HG02973 (cell line): Measurements from ENCODE around the gene ZPBP2.
A peak's percentile ranks its signal among the peaks of the same experiment; 100 is the strongest.
"Not testable (repeated sequence)": the region's sequence is repeated elsewhere in the genome, so short reads cannot be mapped to it uniquely, and the experiment has no call there.

ENCODE experiments used
- ATAC-seq: cut with Tn5 transposase; IDR thresholded peaks from one replicate; pipeline ENCODE4 v1.9.1; 2021; ENCODE audit warnings: moderate library complexity; ENCODE audit not compliant: unreplicated experiment

Gene ZPBP2

DNA sequence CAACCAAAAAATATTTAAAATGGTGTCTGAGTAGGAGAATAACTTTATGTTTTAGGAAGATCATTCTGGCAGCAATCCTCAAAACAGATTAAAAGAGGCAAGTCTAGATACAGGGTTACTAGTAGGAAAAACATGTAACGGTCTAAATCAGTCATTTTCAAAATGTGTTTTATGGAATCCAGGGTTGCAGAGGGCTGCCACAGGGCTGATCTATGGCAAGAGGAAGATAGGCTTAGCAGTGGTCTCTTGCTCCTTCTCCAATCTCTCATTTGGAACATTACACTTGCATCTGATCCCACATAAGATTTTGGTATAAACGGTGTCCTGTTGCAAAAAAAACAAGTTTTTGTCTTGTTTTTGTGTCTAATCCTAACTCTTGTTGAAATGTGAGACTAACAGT, 13.1 kb upstream of the ZPBP2 start:
- ATAC-seq = no peak

DNA sequence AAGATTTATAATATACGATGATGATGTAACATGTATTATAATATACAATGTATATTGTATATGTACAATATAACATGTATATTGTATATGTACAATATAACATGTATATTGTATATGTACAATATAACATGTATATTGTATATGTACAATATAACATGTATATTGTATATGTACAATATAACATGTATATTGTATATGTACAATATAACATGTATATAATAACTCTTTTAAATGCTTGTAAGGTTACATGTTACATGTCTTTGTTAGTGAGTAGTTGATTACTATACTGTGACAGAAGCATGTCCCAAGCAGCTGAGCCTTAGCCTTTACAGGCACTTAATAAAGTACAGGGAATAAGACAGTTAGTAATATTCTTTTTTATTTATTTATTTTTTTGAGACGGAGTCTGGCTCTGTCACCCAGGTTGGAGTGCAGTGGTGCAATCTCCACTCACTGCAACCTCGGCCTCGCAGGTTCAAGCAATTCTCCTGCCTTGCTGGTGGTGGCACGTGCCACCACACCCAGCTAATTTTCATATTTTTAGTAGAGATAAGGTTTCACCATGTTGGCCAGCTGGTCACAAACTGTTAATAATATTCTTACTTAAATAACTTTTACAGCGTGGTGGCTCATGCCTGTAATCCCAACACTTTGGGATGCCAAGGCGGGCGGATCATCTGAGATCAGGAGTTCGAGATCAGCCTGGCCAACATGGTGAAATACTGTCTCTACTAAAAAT, 11.9 kb upstream of the ZPBP2 start:
- ATAC-seq = not testable (repeated sequence)

DNA sequence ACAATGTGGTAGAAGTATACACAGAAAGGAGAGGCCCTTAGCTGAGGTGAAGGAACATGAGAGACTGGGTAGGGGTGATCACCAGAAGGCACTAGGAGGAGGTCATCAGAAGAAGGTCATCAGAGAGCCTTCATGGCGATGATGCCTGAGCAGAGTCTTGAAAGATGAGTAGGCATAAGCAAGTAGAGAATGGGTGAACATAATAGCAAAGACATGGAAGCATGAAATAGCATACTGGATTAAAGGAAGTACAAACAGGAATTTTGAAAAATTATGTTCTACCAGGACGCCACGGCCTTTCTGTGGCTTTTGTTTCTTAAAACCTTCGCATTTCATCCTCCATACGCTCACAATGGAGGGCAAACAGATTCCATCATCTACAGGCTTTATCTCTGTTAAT, 6.8 kb upstream of the ZPBP2 start:
- ATAC-seq = no peak

DNA sequence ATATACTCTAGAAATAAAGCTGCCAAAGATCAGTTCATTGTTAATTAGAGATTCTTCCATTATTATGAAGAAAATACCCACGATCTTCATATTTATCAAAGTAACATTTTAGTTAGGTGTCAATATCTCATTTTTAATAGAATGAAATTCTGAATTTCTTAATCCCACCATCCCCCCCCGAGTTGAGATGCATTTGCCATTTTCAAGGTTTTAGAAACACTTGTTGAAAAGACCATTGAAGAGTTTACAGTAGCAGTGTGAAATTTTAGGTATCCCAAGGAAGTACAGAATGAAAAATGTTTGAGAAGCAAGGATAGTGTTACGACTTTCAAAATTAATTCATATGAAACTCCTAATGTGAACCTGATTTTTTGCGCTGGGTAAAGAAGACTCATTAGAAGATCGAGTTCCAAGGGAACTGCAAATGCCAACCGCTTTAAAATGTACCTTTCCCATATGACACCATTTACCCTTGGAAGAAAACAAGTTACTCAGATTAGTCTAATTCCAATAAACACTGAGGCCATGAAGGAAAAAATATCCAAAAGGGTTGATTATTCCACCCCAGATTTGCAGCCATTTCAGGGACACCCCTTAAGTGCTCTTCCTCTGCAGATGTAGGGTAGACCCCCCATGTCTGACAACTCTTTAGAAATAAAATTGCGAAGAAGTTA, 4.6 kb upstream of the ZPBP2 start:
- ATAC-seq = no peak

DNA sequence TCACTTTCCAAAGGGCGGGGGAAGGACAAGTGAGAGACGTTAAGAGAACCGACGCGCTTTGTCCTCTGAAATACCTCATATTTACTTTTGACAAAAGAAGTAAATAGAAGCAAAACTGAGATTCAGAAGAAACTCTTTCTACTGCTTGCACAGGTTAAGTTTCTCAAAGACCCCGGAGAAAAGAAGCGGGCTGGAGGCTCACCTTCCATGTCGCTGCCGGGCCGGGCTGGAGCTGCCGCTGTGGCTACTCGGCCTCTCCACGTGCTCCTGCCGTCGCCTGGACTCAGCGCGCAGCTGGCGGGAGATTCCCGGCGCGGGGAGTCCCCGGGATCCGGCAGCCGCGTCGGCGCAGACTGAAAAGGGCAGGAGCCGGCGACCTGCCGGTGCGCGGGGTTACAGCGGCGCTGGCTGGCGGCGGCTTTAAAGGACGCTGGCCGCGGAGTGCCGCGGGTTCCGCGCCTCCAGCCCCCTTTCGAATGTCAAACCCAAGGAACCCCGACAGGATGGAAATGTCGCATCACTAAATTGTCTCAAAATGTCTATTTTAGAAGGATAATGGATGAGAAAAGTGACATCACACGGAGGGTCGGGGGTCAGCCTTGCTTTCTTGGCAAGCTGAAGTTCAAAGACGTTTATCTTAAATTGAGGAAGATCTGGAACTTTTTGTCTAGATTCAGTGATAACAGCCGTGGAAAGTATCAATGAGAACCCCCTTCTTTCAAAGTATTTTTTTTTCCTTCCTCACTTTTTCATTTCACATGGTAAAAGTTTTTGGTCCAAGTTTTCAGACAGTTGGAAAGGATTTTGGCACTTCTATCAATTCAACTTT, 3.9 kb upstream of the ZPBP2 start, which contains the start of gene IKZF3:
Gene IKZF3, minus strand, starts transcription at position 395 of the 829 bp plus-strand sequence. Its CDS starts 186 bp downstream, at position 209.
- peak; percentile 21 for ATAC-seq

DNA sequence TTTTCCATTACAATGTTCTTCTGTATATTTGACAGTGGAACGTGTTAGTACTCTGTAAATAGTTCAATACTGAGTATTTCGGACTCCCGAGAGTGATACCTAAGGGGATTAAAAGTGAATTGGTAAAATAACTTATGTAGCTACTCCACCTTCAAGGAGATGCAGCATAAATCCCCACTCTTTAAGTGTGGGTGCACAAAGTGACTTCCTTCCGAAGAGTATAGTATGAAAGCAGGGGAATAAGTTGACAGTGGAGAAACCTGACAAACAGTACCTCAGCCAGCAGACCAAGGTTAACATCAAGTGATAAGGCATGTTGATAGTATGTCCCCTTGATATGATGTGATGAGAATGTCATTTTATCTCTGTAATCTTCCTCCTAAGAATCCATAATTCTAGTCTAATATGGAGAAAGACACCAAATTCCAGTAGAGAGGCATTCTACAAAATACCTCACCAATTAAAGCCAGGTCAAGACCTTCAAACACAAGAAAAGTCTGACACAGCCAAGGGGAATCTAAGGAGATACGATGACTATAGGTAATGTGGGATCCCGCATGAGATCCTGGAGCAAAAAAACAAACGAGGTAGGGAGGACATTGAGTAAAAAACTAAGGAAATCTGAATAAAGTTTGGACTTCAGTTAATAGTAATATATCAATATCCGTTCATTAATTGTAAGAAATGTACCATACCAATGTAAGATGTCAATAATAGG, 1.8 kb upstream of the ZPBP2 start:
- no peak for ATAC-seq

DNA sequence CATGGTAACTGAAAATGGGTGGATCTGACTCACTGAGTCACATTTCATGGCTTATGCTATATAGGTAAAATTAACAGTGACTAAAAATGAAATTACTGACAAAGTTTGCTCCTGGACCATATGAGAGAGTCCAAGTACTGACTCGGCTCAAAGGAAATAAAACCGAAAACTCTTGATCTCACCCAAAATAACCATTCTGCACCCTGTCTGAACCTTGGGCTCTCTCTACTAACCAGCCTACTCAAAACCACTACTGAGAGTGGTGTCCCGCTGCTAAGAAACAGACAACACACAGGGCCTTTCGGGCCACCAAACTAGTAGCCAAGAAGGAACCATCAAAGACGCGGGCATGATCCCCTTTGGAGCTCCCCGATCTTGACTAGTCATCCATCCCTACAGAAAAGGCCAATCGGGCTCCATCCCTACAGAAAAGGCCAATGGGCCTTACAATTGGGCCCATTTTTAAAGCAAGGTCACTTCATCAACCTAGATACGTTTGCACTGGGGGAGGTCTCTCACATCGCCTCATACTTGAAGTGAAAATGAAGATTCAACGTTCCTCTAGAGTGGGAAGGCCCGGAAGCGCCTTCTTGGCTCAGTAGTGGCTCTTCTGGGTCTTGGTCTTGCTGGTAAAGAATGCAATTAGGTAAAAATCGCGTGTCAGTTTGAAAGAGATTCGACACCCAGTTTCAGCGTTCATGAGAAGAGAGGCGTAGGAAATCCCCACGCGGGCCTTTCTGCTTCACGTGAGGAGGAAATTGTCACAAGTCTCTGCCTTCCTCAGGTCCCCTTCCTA, 720 bp upstream of the ZPBP2 start:
- peak; percentile 48 for ATAC-seq

DNA sequence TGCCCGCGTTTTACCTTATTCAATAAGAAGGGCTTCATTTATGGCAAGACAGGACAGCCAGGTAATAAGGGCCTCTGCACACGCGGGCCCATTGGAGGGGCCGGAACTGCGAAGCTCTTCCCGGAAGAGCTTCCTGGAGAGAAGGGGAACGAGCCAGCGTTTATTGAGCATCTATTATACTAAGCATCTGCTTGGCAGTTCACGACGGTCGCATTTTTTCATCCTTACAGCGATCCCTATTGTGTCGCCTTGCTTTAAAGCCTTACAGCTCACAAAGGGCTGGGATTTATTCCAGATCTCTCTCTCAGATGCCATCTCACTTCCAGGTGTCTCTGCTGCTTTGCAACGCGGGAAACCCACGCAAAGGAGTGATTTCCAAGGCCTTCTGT, 546 bp downstream of the ZPBP2 start:
- ATAC-seq = no peak

DNA sequence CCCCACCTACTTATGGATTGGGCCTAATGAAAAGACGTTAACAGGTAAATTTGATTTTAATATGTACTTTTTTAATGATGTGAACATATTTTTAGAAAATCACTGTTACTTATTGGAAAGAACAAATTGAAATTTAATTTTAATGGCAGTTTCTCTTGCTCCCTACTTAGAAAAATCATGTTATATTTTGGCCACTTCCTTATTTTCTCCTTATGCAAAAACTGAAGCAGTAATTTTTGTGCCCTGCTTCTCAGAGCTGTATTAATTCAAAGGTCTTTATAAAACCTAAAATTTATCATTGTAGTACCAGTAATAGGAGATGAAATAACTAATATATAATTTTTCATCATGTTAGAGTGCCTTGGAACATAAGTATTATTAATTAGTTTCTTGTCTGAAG, 2.8 kb downstream of the ZPBP2 start:
- ATAC-seq = no peak

DNA sequence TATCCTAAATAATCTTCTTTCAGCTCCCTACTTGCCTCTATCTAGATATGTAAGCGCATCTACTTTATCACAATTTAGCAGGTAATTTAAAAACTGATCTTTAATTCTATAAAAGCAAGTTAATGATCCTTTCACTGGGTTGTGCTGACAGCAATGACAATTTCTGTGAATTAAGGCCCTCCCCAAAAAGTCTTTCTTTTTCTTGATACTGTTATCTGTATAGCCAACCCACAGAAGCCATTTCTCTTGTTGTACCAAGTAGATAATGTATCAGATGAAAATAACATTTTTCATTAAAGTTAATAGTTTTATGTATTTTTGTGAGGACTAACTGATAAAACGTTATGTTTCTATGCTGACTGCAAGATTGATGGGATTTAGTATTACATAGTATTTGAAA, 3.8 kb downstream of the ZPBP2 start:
- ATAC-seq = no peak

DNA sequence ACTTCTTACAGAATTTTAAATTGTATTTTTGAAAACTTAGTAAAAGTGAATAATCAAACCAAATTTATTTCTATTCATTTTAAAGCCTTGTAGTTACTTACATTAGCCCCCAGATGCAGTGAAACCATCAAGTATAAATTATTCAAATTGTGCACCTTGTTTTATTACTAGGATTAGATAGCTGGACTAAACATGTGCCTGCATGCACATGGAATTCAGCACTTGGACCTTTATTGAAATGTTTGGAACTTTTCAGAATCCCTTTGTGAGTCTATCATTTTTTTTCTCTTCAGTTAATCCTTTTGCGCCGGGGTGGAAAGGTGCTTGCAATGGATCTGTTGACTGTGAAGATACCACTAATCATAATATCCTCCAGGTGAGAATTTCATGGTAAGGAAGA, 4.7 kb downstream of the ZPBP2 start:
- ATAC-seq = no peak

DNA sequence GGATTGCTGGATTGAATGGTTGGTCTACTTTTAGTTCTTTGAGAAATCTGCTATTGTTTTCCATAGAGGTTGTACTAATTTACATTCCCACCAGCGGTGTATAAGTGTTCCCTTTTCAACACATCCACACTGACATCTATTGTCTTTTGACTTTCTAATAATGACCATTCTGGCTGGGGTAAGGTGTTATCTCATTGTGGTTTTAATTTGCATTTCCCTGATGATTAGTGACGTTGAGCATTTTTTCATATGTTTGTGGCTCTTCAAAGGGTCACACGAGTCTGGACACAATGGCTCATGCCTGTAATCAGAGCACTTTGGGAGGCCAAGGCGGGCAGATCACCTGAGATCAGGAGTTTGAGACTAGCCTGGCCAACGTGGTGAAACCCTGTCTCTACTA, 18.1 kb downstream of the ZPBP2 start:
- ATAC-seq = not testable (repeated sequence)

DNA sequence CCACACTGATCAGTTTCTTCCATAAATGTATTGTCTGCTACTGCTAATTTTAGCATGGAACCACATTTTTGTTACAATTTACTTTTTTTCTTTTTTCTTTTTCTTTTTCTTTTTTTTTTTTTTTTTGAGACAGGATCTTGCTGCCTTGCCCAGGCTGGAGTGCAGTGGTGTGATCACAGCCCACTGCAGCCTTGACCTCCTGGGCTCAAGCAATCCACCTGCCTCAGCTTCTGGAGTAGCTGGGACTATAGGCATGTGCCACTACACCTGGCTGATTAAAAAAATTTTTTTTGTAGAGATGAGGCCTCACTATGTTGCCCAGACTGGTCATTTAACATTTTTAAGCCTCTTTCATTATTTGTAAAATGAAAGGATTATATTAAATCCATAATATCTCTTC, 19.1 kb downstream of the ZPBP2 start:
- no peak for ATAC-seq

DNA sequence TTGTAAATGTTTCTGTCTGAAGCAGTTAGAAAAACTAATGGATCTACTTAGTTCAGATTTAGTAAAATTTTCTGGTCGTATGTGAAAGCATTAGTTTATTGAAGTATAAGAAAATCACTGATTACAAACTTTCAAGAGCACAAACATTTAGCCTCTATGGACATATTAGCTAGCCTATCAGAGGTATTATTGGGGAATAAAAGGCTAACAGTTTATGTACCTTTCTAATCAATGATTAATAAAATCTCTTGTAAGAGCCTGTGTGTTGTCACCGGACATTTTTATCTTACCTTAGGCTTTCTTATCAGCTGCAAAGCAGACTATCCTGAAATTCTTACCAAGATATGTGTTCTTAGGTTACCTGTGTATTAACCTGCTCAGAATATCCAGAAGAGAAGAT, 21.2 kb downstream of the ZPBP2 start:
- ATAC-seq = no peak

DNA sequence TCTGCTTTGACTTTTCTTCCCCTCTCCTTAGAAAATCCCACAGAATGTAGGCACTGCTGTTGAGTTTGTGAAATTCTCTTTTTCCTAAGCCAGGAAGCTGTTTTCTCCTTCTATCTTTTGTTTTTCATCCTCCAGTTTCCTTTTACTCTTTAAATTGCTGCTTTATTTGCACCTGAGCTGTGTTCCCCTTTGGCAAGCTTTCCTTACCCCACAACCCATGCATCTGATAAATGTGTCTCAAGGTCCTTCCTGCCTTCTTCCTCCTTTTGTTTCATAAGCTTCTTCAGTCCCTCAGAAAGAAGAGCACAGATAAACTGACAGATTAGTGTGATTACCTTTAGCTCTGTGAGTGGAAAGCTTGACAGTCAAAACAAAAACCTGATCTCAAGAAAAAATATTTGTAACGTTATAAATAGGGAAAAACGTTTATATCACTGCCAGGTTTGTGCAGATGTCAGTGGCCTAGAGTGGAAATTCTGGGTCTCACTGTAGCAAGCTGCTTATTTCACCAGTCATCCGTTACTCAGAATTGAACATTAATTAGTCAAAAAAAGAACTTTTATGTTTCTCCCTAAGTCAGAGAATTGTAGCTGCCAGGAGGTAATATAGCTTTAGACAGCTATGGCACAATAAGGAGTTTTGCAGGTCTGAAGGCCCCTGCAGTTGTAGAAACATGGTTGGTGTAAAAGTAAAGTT, 26.8 kb downstream of the ZPBP2 start:
- ATAC-seq = no peak

DNA sequence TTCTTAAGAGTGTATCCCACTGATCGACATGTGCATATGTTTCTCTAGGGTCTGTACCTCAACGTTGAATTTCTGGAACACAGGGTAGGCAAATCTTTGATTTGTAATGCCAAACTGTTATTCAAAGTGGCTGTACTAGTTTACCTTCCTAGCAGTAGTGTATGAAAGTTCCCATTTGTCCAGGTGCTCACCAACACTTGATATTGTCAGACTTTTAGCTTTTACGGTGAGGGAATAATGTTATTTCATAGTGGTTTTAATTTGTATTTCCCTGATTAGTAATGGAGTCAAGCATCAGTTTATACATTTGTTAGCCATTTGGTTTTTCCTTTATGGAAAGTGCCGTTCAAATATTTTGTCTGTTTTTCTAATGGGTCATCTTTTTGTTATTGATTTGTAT, 30.1 kb downstream of the ZPBP2 start:
- no peak for ATAC-seq

DNA sequence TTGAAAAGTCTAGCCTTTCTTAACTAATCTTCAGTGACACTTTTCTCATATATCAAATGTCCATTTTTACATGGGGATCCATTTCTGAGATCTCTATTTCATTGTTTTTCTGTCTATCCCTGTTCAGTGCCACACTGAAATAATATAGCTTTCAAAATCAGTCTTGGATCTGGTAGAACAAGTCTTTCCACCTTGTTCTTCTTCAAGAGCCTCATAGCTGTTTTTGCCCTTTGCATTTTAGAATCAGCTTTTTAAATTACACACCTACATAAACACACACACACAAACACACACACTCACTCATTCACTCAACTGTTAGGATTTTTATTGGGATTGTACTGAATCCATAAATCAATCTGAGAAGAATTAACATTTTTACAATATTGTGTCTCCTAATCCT, 31.2 kb downstream of the ZPBP2 start:
- ATAC-seq = no peak

DNA sequence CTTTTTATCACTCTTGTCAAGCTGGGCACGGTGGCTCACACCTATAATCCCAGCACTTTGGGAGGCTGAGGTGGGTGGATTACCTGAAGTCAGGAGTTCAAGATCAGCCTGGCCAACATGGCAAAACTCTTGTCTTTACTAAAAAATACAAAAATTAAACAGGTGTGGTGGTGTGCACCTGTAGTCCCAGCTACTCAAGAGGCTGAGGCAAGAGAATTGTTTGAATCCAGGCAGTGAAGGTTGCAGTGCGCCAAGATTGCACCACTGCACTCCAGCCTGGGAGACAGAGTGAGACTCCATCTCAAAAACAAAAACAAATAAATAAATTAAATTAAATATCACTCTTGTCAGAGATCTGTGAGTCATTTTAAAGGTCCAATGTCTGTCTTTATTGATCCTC, 34.0 kb downstream of the ZPBP2 start:
- ATAC-seq = not testable (repeated sequence)

DNA sequence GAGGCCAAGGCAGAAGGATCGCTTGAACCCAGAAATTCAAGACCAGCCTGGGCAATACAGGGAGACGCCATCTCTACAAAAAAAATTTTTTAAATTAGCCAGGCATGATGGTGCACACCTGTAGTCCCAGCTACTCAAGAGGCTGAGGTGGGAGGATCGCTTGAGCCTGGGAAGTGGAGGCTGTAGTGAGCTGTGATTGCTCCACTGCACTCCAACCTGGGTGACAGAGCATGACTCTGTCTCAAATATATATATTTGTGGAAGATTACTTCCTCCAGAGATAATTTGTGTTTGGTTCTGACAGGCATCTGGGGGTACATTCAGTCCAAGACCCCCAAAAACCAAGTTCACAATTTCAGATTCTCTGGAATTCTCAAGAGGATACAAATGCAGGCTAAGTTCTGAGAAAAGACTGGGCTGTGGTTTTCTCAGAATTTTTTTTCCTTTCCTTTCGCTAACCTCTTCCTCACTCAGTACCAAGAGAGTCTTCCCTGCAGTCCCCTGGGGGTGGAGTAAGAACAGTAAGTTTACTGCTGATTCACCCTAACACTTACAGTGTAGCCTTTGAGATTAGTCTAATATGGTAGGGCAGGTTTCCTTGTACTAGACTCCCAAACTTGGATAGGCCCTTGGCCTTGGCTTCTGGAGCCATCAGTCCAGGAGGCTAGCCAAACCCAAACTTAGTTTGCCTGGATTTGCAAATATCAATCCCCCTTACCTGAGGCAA, 35.3 kb downstream of the ZPBP2 start:
- no peak for ATAC-seq
